ENCODE results near the gene BAIAP2. TPM values are rescaled to one million over a fixed set of nuclear protein-coding genes. Genes with fewer than 3 reads are reported as not detected.

The BAIAP2 gene
- total RNA-seq, 1 donor from 2014 or later, result 51.4 TPM

GRCh38 chr17:81031566-81032550 lies 3.1 kb upstream of the BAIAP2 start:
- no peak for FAIRE-seq
- no peak overlapping the region for H3K4me2 ChIP-seq (ENCODE audit: low read length)
- peaks cover 15% of the 10 kb centered on the region for H3K27me3 Mint-ChIP-seq (ENCODE audit: low read depth, unreplicated experiment)
- peaks cover 5% of the 10 kb centered on the region for H3K27me3 ChIP-seq (ENCODE audit: insufficient read depth, low read length)
- no peak overlapping the region for H3K4me3 ChIP-seq (ENCODE audit: insufficient read depth, low read depth, low read length)
- H3K36me3 ChIP-seq (ENCODE audit: insufficient read depth, low read length), result no peaks in the 10 kb centered on the region
- H3K4me3 Mint-ChIP-seq (ENCODE audit: unreplicated experiment), result no peak overlapping the region
- peaks cover 21% of the 10 kb centered on the region for H4K20me1 ChIP-seq (ENCODE audit: insufficient read depth, low read length)
- peaks cover 18% of the 10 kb centered on the region for H3K4me1 ChIP-seq (ENCODE audit: insufficient read depth, low read length)
- no peak overlapping the region for H2AFZ ChIP-seq (ENCODE audit: low read depth, low read length)
- H3K36me3 Mint-ChIP-seq (ENCODE audit: low read depth, unreplicated experiment), result peaks cover 12% of the 10 kb centered on the region
- no peak for DNase-seq (ENCODE audit: low read depth)
- no peak overlapping the region for H3K9ac ChIP-seq (ENCODE audit: low read length)
- H3K9me3 Mint-ChIP-seq (ENCODE audit: unreplicated experiment), result peaks cover under 1% of the 10 kb centered on the region
- H3K27ac Mint-ChIP-seq (ENCODE audit: unreplicated experiment), result no peak overlapping the region
- H3K79me2 ChIP-seq (ENCODE audit: insufficient read depth, low read length), result peaks cover 13% of the 10 kb centered on the region
- TF ChIP-seq CTCF (IDR thresholded peaks at IDR 0.05; ENCODE audit: insufficient read depth, low read depth, low read length) (no peak), EZH2 (IDR thresholded peaks at IDR 0.05; ENCODE audit: insufficient read depth, low read length) (no peak)
- H3K9me3 ChIP-seq (ENCODE audit: insufficient read depth, low read depth, low read length), result peaks cover 4% of the 10 kb centered on the region
- H3K4me1 Mint-ChIP-seq (ENCODE audit: low read depth, unreplicated experiment), result peaks cover 8% of the 10 kb centered on the region
- no peak overlapping the region for H3K27ac ChIP-seq (ENCODE audit: low read depth, low read length)

GRCh38 chr17:81032641-81033480 lies 2.1 kb upstream of the BAIAP2 start:
- Mint-ChIP-seq H3K9me3 (ENCODE audit: unreplicated experiment) (no peaks in the 10 kb centered on the region), H3K27me3 (ENCODE audit: low read depth, unreplicated experiment) (peaks cover 10% of the 10 kb centered on the region), H3K27ac (ENCODE audit: unreplicated experiment) (no peak overlapping the region), H3K36me3 (ENCODE audit: low read depth, unreplicated experiment) (peaks cover 12% of the 10 kb centered on the region), H3K4me3 (ENCODE audit: unreplicated experiment) (peak overlapping the region; percentile 89), H3K4me1 (ENCODE audit: low read depth, unreplicated experiment) (peaks cover 14% of the 10 kb centered on the region)
- TF ChIP-seq EZH2 (IDR thresholded peaks at IDR 0.05; ENCODE audit: insufficient read depth, low read length) (no peak), CTCF (IDR thresholded peaks at IDR 0.05; ENCODE audit: insufficient read depth, low read depth, low read length) (no peak)
- FAIRE-seq (no peak), DNase-seq (ENCODE audit: low read depth) (no peak)
- H3K4me3 ChIP-seq (ENCODE audit: insufficient read depth, low read depth, low read length), result no peak overlapping the region
- H4K20me1 ChIP-seq (ENCODE audit: insufficient read depth, low read length), result peaks cover 31% of the 10 kb centered on the region
- H3K36me3 ChIP-seq (ENCODE audit: insufficient read depth, low read length), result no peaks in the 10 kb centered on the region
- H3K9me3 ChIP-seq (ENCODE audit: insufficient read depth, low read depth, low read length), result no peaks in the 10 kb centered on the region
- peaks cover 27% of the 10 kb centered on the region for H3K4me1 ChIP-seq (ENCODE audit: insufficient read depth, low read length)
- H3K27ac ChIP-seq (ENCODE audit: low read depth, low read length), result no peak overlapping the region
- peaks cover 23% of the 10 kb centered on the region for H3K79me2 ChIP-seq (ENCODE audit: insufficient read depth, low read length)
- H3K9ac ChIP-seq (ENCODE audit: low read length), result no peak overlapping the region
- H3K4me2 ChIP-seq (ENCODE audit: low read length), result peak overlapping the region; percentile 95
- no peaks in the 10 kb centered on the region for H3K27me3 ChIP-seq (ENCODE audit: insufficient read depth, low read length)
- no peak overlapping the region for H2AFZ ChIP-seq (ENCODE audit: low read depth, low read length)
